Prostate gland (tissue), 2 donors: ENCODE measurements around the gene LNX1.

Experiments
- CTCF ChIP-seq, 4 experiments: fragments of 200-600 bp in 2 of 4; fragments of 450-650 bp in 2 of 4; sonication (generic) in 2 of 4; IDR thresholded peaks; 1 replicate in 3 of 4; 2 replicates in 1 of 4; pipeline ENCODE4 v1.5.1; 2016 to 2019; ENCODE audit warnings: antibody characterized with exemption in 4 of 4, mild to moderate bottlenecking in 2 of 4, moderate library complexity in 2 of 4
- POLR2A ChIP-seq: fragments of 450-650 bp; IDR thresholded peaks from one replicate; pipeline ENCODE4 v1.6.1; 2016; ENCODE audit warnings: antibody characterized with exemption, mild to moderate bottlenecking
- POLR2AphosphoS5 ChIP-seq: sonication (generic); formaldehyde crosslinking; IDR thresholded peaks from one replicate; pipeline ENCODE4 v1.6.1; 2017; ENCODE audit warnings: antibody characterized with exemption

GRCh38 chr4:53583513-53583912 is 7.8 kb downstream of the LNX1 start:
- TF ChIP-seq CTCF (IDR thresholded peaks at IDR 0.05) = no peak
- no peak for TF ChIP-seq POLR2A
- no peak for TF ChIP-seq POLR2AphosphoS5
